OCI-M2 (cell line): ENCODE results near the gene RCL1.
"Not testable (repeated sequence)": the region's sequence is repeated elsewhere in the genome, so short reads cannot be mapped to it uniquely, and the experiment has no call there.

ENCODE experiments used
- DNase-seq: peaks from one replicate; lab custom pipeline; 2025; ENCODE audit not compliant: unreplicated experiment; lab: John Stamatoyannopoulos, UW

Gene RCL1, protein sequence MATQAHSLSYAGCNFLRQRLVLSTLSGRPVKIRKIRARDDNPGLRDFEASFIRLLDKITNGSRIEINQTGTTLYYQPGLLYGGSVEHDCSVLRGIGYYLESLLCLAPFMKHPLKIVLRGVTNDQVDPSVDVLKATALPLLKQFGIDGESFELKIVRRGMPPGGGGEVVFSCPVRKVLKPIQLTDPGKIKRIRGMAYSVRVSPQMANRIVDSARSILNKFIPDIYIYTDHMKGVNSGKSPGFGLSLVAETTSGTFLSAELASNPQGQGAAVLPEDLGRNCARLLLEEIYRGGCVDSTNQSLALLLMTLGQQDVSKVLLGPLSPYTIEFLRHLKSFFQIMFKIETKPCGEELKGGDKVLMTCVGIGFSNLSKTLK

DNA sequence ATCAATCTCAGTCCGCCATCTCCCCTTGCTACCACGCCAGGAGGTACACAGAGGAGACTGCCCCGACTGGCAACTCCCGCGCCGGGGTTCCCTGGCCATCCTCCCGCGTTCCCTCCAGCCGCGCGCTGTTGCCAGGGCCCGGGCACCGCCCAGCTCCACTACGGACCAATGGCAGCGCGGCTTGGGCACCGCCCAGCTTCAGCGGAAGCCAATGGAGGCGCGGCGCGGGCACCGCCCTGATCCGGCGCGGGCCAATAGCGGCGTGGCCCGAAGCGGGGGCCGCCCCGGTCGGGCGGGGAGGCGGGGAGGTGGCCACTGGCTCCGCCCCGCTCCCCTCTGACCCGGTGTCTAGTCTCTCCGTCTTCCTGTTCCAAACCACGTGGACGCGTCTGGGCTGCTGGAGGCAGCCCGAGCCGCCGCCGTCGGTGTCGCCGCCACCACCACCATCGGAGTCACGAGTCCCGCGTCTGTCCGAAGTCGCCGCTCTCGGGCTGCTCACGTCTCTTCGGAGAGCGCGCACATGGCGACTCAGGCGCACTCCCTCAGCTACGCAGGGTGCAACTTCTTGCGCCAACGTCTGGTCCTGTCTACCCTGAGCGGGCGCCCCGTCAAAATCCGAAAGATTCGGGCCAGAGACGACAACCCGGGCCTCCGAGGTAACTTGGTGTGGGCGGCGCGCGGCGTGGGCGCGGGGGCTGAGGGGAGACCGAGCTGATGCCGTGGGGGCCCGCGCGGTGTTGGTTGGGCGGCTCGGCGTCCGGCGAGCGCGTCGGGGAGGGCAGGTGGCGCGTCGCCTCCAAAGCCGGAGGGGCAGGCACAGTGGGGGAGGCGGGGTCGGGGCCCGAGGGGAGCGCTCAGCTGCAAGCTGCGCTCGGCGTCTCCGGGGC, at the start of gene RCL1:
Gene RCL1, plus strand, starts transcription at position 373 of the 887 bp plus-strand sequence. Its CDS starts 148 bp downstream, at position 521.
- peak; percentile 45 for DNase-seq

DNA sequence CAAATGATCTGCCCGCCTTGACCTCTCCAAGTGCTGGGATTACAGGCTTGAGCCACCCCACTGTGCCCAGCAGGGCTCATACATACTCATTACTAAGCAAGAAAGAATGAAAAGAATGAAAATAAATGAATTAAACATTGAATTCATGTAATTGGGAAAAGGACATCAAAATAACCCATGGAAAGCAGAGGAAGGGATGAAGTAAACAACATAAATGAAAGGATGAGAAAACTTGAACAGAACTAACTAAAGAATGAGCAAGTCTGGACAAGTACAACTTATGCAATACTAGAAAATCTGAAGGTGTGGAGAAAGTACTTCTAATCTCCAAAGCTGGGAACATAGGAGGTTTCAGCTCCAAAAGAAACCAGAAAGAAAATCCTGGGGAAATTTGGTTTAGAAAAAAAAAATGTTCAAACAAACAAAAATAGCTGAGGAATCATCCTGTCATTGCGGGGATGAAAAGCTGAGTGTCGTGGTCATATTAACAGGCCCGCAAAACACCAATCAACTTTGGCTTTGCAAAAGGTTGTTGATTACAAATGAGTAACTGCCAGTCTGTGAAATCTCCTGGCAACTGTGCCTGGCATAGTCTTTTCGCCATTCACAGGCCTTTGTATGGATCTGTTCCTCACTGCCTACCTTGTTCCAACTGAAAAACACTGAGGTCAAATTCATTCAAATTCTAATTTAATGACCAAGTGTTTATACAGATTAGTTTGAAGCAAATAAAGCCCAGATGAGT, 49.4 kb upstream of the RCL1 start:
- no peak for DNase-seq

DNA sequence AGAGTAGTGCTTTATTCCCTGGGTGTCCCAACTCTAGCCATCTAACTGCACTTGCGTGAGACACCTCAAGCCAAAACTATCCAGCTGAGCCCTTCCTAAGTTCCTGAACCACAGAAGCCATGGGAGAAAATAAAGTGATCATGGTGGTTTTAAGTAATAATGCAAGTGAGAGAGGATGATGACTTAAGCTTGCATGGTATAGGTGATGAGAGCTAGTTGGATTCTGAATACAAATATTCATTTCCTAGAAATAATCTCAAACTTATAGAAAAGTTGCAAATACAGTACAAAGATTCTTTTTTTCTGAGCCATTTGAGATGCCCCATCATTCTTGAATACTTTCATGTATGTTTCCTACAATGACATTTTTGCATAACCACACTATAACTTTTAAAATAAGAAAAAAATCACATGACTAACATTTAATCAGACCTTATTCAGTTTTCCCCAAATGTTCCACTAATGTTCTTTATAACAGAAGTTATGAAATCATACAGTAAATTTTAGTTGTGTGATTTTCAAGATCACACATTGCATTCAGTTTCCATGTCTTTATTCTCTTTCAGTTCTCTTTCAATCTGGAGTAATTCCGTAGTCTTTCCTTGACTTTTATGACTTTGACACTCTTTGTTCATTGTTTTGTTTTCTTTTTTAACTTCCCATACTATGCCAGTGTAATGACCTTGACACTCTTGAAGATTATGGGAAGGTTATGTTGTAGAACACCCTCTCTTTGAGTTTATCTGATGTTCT, 46.3 kb upstream of the RCL1 start:
- no peak for DNase-seq

DNA sequence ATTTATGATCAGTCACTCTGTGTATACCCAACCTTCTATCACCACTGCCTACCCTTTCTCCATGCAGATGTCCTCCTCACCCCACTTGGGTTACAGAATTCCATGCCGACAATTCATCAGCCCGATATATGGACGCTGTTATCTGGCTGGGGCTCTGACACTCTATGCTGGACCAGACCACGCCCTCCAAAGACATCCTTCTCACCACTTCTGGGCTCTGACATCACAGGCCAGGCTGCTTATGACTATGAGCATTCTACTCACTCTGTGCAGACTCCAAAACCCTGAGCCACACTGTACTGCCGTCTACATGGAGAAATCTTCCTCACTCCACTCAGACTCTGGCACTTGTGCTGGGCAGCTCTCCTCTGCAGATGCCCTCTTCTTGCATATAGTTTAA, 44.1 kb upstream of the RCL1 start:
- DNase-seq = no peak

DNA sequence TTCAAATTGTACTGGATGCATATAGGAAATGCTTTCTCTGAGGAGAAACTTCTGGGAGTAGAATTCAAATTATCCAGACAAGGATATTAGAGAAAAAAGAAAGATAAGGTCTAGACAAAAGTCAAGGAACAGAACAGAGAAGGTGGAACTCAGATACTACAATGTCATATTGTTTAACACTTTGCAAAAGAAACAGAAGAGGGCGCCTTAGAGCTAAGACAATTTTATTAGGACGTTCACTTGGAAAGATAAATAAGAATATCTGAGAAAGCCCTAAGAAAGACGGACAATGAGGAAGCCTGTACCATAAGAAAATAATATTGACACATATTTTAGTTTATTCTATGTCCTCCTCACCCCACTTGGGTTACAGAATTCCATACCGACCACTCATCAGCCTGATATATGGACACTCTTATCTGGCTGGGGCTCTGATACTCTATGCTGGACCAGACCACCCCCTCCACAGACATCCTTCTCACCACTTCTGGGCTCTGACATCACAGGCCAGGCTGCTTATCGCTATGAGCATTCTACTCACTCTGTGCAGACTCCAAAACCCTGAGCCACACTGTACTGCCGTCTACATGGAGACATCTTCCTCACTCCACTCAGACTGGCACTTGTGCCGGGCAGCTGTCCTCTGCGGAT, 42.6 kb upstream of the RCL1 start:
- DNase-seq = no peak

DNA sequence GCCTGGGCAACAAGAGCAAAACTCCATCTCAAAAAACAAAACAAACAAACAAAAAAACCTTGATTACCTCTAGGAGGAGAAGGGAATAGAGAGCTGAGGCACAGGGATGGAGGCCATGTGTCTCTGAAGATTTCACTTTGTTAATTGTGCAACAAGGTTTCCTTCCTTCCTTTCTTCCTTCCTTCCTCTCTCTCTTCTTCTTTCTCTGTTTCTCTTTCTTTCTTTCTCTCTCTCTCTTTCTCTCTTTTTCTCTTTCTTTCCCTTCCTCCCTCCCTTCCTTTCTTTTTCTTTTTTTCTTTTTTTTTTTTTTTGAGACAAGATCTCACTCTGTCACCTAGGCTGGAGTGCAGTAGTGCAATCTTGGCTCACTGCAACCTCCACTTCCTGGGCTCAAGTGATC, 38.2 kb upstream of the RCL1 start:
- not testable (repeated sequence) for DNase-seq

DNA sequence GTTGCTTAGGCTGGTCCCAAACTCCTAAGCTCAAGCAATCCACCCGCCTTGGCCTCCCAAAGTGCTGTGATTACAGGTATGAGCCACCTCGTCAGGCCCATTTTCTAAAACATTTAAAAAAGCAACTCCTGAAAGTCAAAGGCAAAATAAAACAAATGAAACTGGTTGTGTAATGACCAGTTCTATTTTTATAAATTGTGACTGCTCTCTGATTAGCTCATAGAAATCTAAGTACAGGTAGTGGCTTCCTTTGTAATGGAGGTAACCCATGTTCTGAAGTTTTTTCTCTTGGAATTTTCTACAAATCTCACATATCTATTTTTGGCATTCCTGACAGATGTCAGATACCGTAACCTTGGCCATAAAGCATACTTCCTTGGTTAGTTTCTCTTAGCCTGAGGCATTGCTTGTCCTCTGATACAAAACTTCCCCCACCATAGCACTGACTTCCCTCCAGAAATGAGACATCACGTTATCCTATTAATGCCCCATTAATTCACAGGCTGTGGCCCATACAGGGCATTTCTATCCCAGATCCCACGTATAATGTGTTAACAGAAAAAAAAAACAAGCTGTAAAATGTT, 37.6 kb upstream of the RCL1 start:
- DNase-seq = no peak

DNA sequence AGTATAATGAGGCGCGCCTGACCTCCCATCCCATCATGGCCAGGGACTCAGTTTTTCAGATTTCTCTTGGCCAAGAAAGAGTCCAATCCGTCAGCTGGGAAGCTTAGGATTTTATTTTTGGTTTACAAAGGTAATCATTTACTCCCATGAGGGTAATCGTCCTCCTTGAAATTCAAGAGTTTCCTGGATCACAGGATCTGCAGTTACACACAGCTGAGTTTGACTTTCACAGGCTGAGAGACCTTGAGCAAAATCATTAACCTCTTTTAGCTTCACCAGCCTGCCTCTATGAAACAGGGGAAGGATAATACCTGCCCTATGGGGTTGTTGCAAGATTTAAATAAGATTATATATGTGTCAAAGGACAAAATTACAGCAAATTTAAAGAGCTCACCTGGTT, 36.3 kb upstream of the RCL1 start:
- no peak for DNase-seq

DNA sequence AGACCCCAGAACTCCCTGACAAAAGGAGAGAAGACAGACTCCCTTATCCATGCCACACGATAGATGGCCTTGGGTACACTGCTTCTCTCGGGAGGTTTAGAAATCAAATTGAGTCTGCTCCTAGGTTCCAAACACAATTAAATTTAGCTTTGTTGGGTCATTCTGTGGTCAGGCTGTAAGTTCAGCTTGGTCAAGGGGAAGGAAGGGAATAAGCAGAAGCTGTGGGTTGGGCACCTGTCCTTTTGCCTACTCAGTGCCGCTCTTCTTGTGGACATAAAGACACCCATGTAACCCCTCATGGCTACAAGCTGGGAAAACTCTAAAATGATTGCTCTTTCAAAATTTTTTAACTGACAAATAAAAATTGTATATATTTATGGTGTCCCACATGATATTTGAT, 32.6 kb upstream of the RCL1 start:
- no peak for DNase-seq

DNA sequence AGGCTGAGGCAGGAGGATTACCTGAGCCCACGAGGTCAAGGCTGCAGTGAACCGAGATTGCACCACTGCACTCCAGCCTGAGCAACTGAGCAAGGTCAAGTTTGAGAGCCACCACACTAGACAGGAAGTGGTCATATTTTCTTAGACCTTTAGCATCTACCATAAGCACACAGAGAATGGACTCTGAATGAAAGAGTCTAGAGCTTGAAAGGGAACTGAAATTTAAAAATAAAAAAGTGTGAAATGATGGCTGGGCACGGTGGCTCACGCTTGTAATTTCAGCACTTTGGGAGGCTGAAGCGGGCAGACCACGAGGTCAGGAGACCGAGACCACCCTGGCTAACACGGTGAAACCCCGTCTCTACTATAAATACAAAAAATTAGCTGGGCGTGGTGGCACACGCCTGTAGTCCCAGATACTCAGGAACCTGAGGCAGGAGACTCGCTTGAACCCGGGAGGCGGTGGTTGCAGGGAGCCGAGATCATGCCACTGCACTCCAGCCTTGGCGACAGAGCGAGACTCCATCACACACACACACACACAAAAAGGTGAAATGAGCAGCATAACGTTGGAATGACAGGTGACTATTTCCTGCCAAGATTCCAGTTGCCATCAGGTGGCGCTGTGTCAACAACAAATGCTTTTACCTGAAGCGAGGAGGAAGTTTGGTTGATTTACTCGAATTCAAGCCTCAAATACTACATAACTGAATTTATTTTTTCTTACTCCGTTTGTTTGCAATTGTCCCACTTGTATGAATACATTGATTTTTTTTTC, 30.4 kb upstream of the RCL1 start:
- no peak for DNase-seq

DNA sequence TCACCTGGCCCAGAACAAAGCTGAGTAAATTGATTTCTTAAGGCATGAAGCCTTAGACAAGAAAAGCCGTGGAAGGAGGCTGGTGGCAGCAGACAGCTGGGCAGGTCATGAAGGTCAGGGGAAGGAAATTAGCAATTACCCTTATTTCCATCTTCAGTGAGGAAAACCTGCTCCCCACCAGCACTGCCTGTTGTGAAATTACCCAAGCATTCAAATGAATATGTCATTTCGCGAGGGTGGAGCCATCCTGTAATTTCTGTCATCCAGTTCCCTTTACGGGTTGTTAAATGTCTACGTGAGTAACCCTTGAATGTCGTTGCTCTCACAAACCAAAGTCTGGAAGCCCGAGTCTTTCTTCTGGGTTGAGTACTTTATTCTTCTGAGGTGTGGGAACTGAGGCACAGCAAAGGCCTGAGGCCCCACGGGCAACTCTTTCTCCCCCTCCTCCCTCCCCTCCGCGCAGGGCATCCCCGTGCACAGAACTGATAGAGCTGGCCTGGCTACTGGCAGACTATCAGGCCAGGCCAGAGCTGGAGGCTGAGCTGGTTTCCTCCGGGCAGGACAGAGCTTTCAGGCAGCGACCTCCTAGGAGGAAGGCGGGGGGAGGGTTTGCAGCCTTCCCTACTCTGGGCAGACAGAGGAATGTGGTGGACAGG, 29.7 kb upstream of the RCL1 start:
- DNase-seq = no peak

DNA sequence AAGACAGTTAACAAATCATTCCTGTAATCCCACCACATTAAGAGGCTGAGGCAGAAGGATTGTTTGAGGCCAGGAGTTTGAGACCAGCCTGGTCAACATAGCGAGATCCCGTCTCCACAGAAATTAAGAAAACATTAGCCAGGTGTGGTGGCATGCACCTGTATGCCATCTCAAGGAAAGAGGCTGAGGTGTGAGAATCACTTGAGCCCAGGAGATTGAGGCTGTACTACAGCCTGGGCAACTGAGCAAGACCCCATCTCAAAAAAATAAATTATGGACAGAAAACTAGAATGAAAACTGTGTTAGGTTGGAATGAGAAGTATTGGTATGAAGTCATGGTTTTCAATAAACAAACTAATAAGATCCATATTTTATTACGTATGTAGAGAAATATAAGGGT, 28.7 kb upstream of the RCL1 start:
- DNase-seq = no peak

DNA sequence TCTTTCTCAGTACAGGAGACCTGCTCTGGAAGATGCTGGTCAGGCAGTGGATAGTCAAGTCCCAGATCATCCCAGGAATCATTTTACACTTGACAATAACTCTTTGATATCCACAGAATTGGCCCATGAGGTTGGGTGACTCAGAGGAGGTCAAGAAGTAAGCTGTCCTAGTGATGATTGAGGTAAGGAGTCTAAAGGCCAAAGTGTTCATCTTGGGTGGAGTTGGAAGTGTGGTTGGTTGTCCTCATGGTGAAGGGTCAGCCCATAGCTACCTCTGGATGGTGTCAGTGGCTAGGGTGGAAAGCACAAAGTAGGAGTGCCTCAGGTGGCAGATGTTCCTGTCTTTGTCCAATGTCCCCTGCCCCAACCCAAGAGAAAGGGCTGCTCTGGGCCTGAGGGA, 24.1 kb upstream of the RCL1 start:
- DNase-seq = no peak

DNA sequence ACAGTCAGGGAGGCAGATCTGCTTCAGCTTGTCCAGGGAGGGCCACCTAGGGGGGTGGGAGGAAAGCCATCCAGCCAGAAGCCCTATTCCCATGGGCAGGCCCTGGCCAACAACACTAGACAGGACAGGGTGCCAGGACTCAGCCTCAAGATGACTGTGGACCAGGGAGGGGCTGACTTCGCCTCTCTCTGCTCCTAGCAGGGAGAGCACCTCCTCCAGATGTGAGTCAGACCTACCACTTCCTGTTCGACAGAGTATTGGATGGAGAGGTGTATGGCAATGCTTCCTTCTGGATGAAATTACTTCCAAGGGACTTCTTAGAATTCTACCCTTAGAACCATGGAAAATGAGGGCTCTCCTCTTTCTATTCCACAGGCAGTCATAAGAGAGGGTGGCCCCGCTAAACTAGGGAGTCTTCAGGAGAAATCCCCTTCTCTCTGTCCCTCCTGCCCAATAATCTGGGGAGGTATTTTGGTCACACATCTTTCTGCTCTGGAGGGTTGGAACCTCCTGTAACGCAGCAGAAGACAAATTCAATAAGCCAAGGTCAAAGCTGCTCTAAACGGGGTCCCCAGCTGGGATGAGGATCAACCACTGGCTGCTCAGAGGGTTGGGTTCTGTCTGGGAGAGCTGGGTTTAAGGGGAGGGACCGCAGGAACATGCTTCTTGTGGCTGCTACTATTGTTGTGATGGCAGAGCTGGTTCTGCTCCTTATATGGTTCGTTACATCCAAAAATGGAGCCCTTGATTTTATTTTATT, 23.2 kb upstream of the RCL1 start:
- DNase-seq = no peak

DNA sequence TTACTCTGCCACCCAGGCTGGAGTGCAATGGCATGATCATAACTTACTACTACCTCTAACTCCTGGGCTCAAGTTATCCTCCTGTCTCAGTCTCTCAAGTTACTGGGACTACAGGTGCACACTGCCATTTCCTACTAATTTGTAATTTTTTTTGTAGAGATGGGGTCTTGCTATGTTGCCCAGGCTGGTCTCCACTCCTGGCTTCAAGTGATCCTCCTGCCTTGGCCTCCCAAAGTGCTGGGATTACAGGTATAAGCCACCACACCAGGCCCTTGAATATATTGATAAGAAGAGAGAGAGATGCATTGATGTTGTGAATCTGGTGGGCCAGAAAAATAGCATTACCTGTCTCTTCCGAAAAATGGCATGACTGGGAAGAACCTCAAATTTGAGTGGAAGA, 21.0 kb upstream of the RCL1 start:
- DNase-seq = no peak

DNA sequence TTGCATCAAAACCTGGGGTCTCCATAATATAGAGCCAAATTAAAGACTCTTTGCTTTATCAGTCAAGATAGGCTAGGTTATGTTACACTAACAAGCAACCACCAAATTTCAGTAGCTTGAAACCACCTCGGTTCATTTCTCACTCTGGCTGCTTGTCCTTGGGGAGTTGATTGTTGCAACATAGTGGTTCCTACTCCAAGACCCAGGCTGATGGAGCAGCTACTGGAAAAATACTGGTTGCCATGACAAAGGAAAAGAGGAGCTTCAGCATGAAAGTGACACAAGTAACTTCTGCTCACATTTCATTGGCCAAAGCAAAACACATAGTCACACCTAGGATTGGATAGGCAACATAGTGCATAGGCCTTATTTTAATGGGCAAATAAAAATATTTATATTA, 18.5 kb upstream of the RCL1 start:
- no peak for DNase-seq

DNA sequence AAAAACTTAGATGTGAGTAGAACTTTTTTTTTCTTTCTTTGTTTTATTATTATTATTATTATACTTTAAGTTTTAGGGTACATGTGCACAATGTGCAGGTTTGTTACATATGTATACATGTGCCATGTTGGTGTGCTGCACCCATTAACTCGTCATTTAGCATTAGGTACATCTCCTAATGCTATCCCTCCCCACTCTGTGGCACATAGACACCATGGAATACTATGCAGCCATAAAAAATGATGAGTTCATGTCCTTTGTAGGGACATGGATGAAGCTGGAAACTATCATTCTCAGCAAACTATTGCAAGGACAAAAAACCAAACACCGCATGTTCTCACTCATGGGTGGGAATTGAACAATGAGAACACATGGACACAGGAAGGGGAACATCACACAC, 17.8 kb upstream of the RCL1 start:
- not testable (repeated sequence) for DNase-seq

DNA sequence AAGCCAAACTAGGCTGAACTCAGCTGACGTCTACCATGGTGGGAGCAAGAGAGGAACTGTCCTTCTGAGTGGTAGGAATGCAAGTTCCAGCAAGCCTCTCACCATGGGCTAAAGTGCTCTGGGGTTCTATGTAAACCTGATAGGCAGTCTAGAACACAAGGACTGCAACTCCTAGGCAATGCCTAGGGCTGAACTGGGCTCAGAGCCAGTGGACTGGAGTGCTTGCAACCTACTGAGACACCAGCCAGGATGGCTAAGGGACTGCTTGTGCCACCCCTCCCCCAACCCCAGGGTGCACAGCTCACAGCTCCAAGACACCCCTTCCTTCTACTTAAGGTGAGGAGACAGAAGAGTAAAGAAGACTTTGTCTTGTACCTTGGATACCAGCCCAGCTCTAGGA, 12.1 kb upstream of the RCL1 start:
- DNase-seq = no peak
